NCI-H1048 (cell line): ENCODE measurements around the gene ORM2.
"Not testable (repeated sequence)": the region's sequence is repeated elsewhere in the genome, so short reads cannot be mapped to it uniquely, and the experiment has no call there.

Experiments used
- DNase-seq: peaks from one replicate; lab custom pipeline; 2025; lab: John Stamatoyannopoulos, UW

ORM2 gene

DNA sequence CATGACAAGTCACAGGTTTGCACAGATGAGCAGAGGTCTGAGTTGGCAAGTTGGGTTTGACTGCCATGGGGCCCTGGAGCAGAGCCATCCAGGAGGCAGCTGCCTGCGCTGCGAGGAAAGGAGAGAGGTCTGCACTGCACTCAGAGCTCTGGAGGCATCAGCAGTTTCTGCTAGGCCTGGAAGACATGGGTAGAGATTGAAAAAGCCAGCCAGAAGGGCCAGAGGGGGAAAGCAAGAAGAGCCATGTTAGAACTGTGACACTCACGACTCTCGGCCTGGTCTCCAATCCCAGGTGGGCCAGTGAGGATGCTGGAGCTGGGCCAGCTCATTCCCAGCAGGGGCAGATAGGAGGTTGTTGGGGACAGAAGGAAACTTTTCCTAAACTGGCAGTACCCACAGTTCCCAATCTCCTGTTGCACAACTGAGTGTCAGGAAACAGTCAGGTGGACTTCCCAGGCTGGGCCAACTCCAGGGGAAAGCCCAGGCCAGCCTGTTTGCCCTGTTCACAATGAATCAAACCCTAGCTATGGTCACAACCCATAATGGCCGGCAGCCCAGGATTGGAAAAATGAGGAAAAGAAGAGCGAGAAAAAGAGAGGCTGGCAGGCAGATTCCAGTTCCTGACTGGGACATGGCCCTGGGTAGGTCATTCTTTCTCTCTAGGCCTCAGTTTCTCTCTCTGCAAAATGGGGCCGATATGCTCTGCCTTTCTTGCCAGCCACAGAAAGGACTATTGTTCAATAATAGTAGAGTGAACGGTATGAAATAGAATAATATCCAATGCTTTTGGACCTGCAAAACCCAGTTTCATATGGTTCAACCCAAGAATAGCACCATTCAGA lies 14.6 kb upstream of the ORM2 start:
- DNase-seq: no peak

DNA sequence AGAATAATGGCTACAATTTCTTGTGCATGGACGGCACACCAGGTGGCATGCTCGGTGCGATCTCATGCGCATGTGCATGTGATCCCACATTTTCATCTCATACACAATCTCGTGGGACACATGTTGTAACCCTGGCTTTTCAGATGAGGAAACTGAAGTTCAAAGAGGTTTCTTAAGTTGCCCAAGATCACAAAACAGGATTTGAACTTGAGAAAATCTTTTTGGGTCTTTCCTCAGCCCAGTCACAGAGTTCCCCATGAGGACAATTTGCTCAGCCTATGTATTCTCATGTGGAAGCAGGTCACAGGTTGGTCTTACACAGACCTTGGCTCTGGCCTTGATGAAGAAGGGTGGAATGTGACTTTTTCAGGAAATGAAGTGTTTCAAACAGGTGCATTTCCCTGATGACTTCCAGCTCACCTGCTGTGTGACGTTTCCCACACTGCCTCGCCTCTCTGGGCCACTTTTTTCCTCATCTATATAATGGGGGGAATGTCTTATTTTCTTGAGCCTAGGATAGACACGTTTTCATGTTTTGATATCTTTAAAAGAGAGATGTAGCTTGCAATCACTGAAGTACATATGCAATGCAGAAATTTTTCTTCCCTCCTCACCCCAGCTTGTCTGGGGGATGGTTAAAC lies 13.8 kb upstream of the ORM2 start:
- no peak for DNase-seq

DNA sequence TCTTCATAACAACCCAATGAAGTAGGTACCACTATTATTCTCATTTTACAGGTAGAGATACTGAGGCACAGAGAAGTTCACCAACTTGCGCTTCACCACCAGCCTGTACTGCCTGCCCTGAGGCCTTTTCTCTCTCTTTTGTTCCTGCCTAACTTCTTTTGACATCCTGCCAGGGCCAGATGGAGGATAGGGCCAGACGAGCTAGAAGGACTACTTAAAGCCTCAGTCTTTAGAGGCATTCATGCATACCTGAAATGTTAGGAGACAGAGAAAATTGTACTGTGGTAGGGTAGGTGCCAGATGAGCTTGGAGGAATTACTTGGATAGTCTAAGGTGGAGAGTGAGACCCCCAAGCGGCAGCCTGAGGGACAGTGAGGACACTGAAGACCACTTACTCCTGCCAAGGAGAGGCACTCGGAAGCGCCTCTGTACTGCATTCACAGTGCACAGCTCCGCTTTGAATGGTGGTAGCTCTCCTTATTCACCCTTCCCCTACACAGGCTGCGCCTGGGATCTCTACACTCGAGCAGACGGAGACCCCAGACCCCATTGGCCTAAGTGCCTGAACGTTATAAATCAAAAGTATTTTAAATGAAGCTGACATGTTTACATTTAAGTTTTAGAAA lies 13.0 kb upstream of the ORM2 start:
- DNase-seq: no peak

DNA sequence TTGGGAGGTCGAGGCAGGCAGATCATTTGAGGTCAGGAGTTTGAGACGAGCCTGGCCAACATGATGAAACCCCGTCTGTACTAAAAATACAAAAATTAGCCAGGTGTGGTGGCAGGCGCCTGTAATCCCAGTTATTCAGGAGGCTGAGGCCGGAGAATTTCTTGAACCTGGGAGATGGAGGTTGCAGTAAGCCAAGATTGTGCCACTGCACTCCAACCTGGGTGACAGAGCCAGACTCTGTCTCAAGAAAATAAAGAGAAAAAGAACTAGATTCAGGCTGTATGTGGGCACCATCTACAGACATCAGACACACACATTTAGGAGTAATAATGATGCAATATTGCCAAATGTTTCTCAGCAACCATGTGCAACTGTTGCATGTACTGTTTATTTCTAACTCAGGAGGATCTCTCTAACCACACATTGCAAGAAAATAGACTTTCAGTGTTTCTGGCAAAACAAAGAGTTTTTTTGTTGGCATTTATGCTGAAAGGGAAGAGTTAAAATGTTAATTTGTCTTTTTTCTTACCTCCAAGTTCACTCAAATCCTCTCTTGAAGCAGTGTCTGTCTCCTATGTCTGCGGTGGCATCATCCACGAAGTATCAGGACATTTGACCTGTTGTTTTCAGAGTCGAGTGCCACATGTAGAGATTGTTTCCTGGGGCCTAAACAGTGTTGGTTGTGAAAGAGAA lies 11.9 kb upstream of the ORM2 start:
- DNase-seq: no peak

DNA sequence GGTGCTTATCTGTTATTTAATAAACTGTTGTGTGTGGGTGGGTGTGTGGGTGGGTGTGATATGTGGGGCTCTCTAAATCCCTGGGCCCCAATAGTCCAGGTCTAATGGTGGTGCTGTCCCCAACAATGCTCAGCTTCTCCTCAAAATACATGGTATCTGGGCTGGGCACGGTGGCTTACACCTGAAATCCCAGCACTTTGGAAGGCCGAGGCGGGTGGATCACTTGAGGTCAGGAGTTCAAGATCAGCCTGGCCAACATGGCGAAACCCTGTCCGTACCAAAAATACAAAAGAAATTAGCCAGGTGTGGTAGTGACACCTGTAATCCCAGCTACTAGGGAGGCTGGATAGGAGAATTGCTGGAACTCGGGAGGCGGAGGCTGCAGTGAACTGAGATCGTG lies 11.3 kb upstream of the ORM2 start:
- no peak for DNase-seq

DNA sequence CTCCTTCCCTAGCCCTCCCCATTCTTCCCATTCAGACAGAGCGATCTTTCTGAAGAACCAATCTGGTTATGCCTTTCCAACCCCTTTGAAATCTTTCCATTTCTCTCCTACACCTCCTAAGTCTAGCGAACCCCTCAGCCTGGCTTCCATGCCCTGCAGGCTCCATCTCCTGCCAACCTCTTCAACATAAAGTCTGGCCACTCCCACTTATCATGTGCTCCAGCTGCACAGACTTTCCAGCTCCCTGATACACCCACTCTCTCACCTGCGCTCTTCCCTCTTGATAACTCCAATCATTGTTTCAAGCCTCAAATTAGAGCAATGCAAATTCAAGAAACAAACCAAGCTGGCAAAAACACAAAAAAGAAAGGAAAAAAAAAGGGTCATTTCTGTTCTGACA lies 10.5 kb upstream of the ORM2 start:
- DNase-seq: no peak

DNA sequence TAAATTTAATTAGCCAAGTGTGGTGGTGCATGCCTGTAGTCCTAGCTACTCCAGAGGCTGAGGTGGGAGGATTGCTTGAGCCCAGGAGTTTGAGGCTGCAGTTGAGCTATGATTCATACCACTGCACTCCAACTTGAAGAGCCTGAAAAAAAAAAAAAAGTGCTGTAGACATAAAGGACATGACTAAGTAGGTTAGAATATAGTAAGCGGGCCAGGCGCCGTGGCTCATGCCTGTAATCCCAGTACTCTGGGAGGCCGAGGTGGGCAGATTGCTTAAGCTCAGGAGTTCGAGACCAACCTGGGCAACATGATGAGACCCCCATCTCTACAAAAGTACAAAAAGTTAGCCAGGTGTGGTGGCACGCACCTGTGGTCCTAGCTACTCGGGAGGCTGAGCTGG lies 9.0 kb upstream of the ORM2 start:
- not testable (repeated sequence) for DNase-seq

DNA sequence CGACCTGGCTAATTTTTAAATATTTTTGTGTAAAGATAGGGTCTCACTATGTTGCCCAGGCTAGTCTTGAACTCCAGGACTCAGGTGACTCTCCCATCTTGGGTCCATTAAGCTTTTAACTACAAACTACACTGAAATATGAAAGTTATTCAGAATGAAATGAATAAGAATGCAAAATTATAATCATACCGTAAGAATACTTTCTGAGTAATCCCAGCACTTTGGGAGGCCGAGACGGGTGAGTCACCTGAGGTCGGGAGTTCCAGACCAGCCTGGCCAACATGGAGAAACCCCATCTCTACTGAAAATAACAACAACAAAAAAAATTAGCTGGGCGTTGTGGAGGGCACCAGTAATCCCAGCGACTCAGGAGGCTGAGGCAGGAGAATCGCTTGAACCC lies 7.9 kb upstream of the ORM2 start:
- DNase-seq: no peak

DNA sequence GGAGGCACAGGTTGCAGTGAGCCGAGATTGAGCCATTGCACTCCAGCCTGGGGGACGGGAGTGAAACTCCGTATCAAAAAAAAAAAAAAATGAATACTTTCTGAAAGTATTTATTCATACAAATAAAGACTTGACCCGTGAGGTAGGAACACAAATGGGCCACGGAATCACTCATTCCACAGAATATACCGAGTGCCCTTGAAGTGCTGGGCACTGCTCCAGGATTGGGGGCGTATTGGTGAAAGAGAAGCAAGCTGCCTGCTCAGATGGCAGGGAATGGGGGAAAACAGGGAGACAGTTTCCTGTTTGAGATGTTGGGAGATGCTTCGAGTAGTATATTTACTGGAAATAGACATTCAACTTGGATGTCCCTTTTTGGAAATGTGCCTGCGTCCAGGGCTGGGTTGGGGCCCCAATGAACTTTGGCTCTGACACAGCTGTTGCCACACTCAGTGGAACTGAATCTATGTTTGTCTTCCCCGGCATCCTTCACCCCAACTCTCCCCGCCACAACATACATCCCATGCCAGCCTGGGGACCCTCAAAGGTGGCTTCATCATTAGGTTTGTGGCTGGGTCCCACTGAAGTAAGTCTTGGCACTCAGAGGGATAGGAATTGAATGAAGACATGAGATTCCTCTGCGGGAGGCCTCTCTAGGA lies 7.4 kb upstream of the ORM2 start:
- not testable (repeated sequence) for DNase-seq

DNA sequence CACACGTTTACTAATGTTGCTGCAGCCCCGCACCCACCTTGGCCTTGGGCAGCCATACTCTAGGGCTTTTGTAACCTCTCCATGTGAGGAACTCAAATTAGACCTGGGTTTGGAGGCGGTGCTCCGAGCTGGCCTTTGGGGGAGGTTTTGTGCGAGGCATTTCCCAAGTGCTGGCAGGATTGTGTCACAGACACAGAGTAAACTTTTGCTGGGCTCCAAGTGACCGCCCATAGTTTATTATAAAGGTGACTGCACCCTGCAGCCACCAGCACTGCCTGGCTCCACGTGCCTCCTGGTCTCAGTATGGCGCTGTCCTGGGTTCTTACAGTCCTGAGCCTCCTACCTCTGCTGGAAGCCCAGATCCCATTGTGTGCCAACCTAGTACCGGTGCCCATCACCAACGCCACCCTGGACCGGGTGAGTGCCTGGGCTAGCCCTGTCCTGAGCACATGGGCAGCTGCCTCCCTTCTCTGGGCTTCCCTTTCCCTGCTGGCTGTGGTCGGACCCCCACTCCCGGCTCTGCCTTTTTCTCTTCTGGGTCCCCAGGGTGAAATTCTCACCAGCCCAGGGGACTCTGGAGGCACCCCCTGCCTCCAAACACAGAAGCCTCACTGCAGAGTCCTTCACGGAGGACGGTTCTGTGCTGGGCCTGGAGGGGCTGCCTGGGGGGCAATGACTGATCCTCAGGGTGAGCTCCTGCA lies 6.7 kb upstream of the ORM2 start, which contains the start of gene ORM1:
ORM1 (plus strand) TSS at position 268 of the 701 bp plus-strand sequence; CDS start at position 304, 36 bp downstream.
- DNase-seq: not testable (repeated sequence)

DNA sequence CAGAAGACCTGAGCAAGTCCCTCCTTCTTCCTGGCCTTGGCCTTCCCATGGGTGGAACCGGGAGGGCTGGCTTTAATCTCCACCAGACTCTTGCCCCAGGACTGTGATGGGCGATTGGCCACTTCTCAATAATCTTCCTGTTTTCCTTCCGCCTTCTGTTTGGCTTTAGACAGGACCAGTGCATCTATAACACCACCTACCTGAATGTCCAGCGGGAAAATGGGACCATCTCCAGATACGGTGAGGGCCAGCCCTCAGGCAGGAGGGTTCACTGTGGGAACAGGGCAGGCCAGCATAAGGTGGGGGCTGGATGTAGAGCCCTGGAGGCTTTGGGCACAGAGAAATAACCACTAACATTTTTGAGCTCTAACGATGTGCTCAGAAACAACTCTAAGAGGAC lies 5.8 kb upstream of the ORM2 start:
- not testable (repeated sequence) for DNase-seq

DNA sequence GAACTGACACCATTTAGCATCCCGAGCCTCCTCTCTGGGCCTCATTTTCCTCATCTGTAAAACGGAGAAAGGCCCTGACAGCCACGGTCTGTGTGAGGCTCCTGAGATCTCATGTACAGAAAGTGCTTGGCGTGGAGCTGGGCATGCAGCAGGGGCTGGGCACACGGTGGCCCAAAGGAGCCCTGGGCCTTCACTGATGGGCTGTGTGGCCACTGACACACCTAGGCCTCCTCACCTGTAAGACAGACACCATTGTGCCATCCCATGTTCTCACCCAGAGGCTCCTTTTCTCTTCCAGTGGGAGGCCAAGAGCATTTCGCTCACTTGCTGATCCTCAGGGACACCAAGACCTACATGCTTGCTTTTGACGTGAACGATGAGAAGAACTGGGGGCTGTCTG lies 5.2 kb upstream of the ORM2 start:
- DNase-seq: no peak

DNA sequence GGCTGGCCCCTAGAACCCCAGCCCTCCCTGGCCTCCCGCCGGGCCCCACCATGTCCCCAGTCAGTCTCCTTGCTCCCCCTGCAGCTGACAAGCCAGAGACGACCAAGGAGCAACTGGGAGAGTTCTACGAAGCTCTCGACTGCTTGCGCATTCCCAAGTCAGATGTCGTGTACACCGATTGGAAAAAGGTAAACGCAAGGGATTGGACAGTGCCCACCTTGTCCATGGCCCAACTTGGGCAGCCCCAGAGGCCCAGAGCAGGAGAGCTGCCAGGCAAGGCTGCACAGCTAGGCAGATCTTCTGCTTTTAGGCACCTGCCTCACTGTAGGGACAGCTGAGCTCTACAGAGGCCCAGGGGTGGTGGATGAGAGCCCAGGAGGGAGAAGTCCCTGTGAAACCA lies 4.7 kb upstream of the ORM2 start:
- DNase-seq: not testable (repeated sequence)

DNA sequence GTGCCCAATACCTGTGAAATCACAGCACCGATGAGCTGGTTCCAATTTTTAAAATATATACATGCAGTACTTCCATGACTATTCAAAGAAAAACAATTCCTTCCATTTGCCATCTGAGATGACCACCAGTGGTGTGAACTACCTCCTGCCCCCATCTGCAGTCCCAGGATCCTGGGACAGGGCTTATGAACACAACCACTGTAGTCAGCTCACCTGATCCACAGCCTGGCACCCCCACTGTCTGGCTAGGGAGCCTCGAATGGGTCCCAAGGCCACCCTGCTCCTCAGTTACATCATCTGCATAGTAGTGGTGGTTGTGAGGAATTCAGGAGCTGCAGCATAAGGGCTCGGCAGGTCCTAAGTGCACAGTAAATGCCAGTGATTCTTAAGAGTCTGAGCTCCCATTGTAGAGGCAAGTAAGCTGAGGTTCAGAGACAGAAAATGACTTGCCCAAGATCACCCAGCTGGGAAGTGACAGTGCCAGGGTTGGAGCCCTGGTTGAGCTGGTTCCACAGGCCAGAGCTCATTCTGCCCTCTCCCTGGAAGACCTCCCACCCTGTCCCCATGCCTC lies 3.9 kb upstream of the ORM2 start:
- DNase-seq: not testable (repeated sequence)

DNA sequence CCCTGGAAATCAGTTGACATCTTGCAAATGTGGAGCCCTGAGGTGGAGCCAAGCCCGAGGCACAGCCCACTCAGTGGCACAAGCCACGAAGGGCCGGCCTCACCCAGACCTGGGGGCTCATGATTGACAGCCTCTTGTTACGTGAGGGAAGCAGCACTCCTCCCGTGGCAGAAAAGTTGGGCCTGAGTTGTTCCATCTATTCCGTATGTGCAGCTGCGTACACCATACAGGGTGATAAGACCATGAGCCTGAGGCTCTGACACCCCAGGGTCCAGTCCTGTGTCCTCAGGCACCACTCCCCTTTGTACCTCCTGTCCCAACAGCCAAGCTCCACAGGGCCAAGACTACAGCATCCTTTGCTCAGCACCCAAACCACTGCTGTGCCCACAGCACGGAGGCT lies 1.9 kb upstream of the ORM2 start:
- no peak for DNase-seq

DNA sequence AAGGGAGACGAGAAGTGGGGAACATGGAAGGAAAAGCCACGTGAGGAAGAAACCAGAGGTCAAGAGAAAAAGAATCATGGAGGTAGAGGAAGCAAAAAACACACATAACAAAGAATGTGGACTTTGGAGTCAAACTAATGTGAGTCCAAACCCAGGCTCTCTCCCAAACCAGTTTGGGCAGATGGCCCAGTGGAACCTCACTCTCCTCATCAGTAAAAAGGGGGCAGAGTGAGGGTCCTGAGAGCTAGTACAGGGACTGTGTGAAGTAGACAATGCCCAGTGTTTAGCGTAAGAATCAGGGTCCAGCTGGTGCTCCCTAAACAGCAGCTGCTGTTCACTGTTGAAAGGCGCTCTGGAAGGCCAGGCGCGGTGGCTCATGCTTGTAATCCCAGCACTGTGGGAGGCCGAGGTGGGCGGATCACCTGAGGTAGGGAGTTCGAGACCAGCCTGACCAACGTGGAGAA lies 1.3 kb upstream of the ORM2 start:
- DNase-seq: not testable (repeated sequence)

DNA sequence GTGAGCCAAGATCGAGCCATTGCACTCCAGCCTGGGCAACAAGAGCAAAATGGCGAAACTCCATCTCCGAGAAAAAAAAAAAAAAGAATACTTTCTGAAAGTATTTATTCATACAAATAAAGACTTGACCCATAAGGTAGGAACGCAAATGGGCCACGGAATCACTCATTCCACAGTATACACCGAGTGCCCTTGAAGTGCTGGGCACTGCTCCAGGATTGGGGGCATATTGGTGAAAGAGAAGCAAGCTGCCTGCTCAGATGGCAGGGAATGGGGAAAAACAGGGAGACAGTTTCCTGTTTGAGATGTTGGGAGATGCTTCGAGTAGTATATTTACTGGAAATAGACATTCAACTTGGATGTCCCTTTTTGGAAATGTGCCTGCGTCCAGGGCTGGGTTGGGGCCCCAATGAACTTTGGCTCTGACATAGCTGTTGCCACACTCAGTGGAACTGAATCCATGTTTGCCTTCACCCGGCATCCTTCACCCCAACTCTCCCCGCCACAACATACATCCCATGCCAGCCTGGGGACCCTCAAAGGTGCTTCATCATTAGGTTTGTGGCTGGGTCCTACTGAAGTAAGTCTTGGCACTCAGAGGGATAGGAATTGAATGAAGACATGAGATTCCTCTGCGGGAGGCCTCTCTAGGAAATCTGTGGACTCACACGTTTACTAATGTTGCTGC lies 588 bp upstream of the ORM2 start:
- DNase-seq: not testable (repeated sequence)

DNA sequence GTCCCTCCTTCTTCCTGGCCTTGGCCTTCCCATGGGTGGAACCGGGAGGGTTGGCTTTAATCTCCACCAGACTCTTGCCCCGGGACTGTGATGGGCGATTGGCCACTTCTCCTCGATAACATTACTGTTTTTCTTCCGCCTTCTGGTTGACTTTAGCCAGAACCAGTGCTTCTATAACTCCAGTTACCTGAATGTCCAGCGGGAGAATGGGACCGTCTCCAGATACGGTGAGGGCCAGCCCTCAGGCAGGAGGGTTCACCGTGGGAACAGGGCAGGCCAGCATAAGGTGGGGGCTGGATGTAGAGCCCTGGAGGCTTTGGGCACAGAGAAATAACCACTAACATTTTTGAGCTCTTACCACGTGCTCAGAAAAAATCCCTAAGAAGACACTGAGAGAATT lies 967 bp downstream of the ORM2 start:
- DNase-seq: no peak

DNA sequence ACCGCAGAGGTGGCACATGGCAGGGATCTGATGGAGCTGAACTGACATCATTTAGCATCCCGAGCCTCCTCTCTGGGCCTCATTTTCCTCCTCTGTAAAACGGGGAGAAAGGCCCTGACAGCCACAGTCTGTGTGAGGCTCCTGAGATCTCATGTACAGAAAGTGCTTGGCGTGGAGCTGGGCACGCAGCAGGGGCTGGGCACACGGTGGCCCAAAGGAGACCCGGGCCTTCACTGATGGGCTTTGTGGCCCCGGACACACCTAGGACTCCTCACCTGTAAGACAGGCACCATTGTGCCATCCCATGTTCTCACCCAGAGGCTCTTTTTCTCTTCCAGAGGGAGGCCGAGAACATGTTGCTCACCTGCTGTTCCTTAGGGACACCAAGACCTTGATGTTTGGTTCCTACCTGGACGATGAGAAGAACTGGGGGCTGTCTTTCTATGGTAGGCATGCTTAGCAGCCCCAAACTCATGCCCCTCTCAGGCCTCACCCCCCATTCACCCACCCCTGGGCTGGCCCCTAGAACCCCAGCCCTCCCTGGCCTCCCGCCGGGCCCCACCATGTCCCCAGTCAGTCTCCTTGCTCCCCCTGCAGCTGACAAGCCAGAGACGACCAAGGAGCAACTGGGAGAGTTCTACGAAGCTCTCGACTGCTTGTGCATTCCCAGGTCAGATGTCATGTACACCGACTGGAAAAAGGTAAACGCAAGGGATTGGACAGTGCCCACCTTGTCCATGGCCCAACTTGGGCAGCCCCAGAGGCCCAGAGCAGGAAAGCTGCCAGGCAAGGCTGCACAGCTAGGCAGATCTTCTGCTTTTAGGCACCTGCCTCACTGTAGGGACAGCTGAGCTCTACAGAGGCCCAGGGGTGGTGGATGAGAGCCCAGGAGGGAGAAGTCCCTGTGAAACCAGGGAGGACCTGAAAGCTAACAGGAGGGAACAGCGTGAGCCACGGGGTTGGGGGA lies 1.8 kb downstream of the ORM2 start:
- DNase-seq: not testable (repeated sequence)
